CD4-positive, alpha-beta T cell treated with Interleukin-1 beta for 1 hour (primary cell): ENCODE results near the gene PHLPP1.
A peak's percentile ranks its signal among the peaks of the same experiment; 100 is the strongest.

Experiments used
- DNase-seq, 2 donors: peaks; one replicate each; pipeline ENCODE4 v3.0.0-alpha.2; 2020 to 2022

The PHLPP1 gene

GRCh38 chr18:62988471-62988870, 273.1 kb downstream of the PHLPP1 start:
- DNase-seq = no peak

GRCh38 chr18:62989195-62989594, 273.9 kb downstream of the PHLPP1 start:
- DNase-seq = no peak

- DNase-seq = no peak
Measured at GRCh38 chr18:62990653-62991052, 275.3 kb downstream of the PHLPP1 start.

GRCh38 chr18:62991389-62991788, 276.0 kb downstream of the PHLPP1 start:
- no peak for DNase-seq

GRCh38 chr18:62991959-62992358, 276.6 kb downstream of the PHLPP1 start:
- no peak for DNase-seq

GRCh38 chr18:62992877-62993365, 277.6 kb downstream of the PHLPP1 start:
- DNase-seq = no peak

- DNase-seq = no peak
Measured at GRCh38 chr18:62996566-62996965, 281.2 kb downstream of the PHLPP1 start.

GRCh38 chr18:62997076-62997475, 281.7 kb downstream of the PHLPP1 start:
- no peak for DNase-seq

GRCh38 chr18:62998443-62998842, 283.1 kb downstream of the PHLPP1 start:
- no peak for DNase-seq

GRCh38 chr18:62999392-62999791, 284.1 kb downstream of the PHLPP1 start:
- DNase-seq = no peak

GRCh38 chr18:62999921-63000320, 284.6 kb downstream of the PHLPP1 start:
- DNase-seq = no peak

GRCh38 chr18:63000839-63001238, 285.5 kb downstream of the PHLPP1 start:
- DNase-seq = no peak

GRCh38 chr18:63001861-63002260, 286.5 kb downstream of the PHLPP1 start:
- DNase-seq = no peak

GRCh38 chr18:63002305-63002704, 287.0 kb downstream of the PHLPP1 start:
- DNase-seq = no peak

GRCh38 chr18:63002803-63003445, 287.6 kb downstream of the PHLPP1 start:
- no peak for DNase-seq

- no peak for DNase-seq
Measured at GRCh38 chr18:63003899-63004298, 288.6 kb downstream of the PHLPP1 start.

- no peak for DNase-seq
Measured at GRCh38 chr18:63004466-63005089, 289.2 kb downstream of the PHLPP1 start.

- DNase-seq = no peak
Measured at GRCh38 chr18:63005306-63005705, 290.0 kb downstream of the PHLPP1 start.

GRCh38 chr18:63007231-63007630, 291.9 kb downstream of the PHLPP1 start:
- no peak for DNase-seq

GRCh38 chr18:63016270-63016669, 300.9 kb downstream of the PHLPP1 start:
- peak; percentile 46 to 63 for DNase-seq

- no peak for DNase-seq
Measured at GRCh38 chr18:63017076-63017475, 301.7 kb downstream of the PHLPP1 start.

- DNase-seq = no peak
Measured at GRCh38 chr18:63017977-63018376, 302.6 kb downstream of the PHLPP1 start.

- DNase-seq = no peak
Measured at GRCh38 chr18:63022429-63023022, 307.2 kb downstream of the PHLPP1 start.
